RWPE1 (cell line): ENCODE data around the gene CAMK2D.

Experiments used
- CTCF ChIA-PET: fragments of 350-600 bp; sonication (Branson Sonifier 250); formaldehyde crosslinking; extraction: SDS; loops from one replicate; lab custom pipeline; 2021; lab: Yijun Ruan, JAX
- POLR2A ChIA-PET: fragments of 400-600 bp; formaldehyde crosslinking; extraction: SDS; loops from one replicate; lab custom pipeline; 2020; ENCODE audit warnings: antibody characterized with exemption; ENCODE audit not compliant: low non-redundant PET; lab: Yijun Ruan, JAX
- DNase-seq: peaks from one replicate; pipeline ENCODE4 v3.0.0; 2012; ENCODE audit warnings: low spot score
- H3K27ac ChIP-seq: fragments of 450-650 bp; 2 replicates; pipeline ENCODE4 v1.5.1; 2017
- CTCF ChIP-seq: fragments of 450-650 bp; conservative IDR thresholded peaks from 2 replicates; pipeline ENCODE4 v1.5.1; 2017; ENCODE audit warnings: low read depth, mild to moderate bottlenecking

Gene CAMK2D

GRCh38 chr4:113404167-113404571 lies 357.4 kb downstream of the CAMK2D start:
- DNase-seq, result no peak
- CTCF ChIA-PET, result interaction anchor here (0.7 kb wide), 1 partner anchor 10 kb away, joined by 4 read pairs; no protein-coding TSS in a partner anchor
- H3K27ac ChIP-seq, result no peak overlapping the region
- POLR2A ChIA-PET, result no interaction called here
- TF ChIP-seq CTCF, result no peak
